HUES64 (cell line): ENCODE data around the gene NES.
A peak's percentile ranks its signal among the peaks of the same experiment; 100 is the strongest.

Experiments
- H3K27ac ChIP-seq: 2 replicates; pipeline ENCODE4 v1.7.0; 2013; ENCODE audit warnings: low read depth, low read length, inconsistent platforms
- H3K27me3 ChIP-seq: 2 replicates; pipeline ENCODE4 v1.6.1; 2013; ENCODE audit warnings: mild to moderate bottlenecking, low read length; ENCODE audit not compliant: insufficient read depth
- H3K36me3 ChIP-seq: 2 replicates; pipeline ENCODE4 v1.6.1; 2013; ENCODE audit warnings: mild to moderate bottlenecking, low read length; ENCODE audit not compliant: insufficient read depth
- H3K4me1 ChIP-seq: 2 replicates; pipeline ENCODE4 v1.6.1; 2013; ENCODE audit warnings: mild to moderate bottlenecking, low read length, moderate library complexity; ENCODE audit not compliant: insufficient read depth
- H3K4me3 ChIP-seq: 2 replicates; pipeline ENCODE4 v1.5.1; 2013; ENCODE audit warnings: mild to moderate bottlenecking, low read length, moderate library complexity
- H3K9ac ChIP-seq: 2 replicates; pipeline ENCODE4 v1.6.1; 2013; ENCODE audit warnings: mild to moderate bottlenecking, low read depth, low read length
- H3K9me3 ChIP-seq: 2 replicates; pipeline ENCODE4 v1.6.1; 2013; ENCODE audit warnings: low read depth, low read length; ENCODE audit not compliant: insufficient read depth
- whole genome bisulfite sequencing: fragments of 150-250, 120-280 bp; methylation state at CpG from one replicate; pipeline ENCODE4 v1.1.7; 2013; ENCODE audit warnings: missing lambda C conversion rate; 5-methylcytosine and 5-hydroxymethylcytosine counted together

Gene NES

GRCh38 chr1:156690675-156691036 lies 13.4 kb upstream of the NES start:
- H3K9ac ChIP-seq = no peak overlapping the region
- peaks cover 52% of the 10 kb centered on the region for H3K4me1 ChIP-seq
- WGBS = 66% methylated on average over 8 of the region's 8 CpGs
- no peaks in the 10 kb centered on the region for H3K36me3 ChIP-seq
- H3K9me3 ChIP-seq = no peaks in the 10 kb centered on the region
- H3K27ac ChIP-seq = no peak overlapping the region
- H3K4me3 ChIP-seq = peak overlapping the region; percentile 44; the same call in 1 of the 2 replicates
- no peaks in the 10 kb centered on the region; the same call in 1 of the 2 replicates for H3K27me3 ChIP-seq

- no peaks in the 10 kb centered on the region for H3K36me3 ChIP-seq
- H3K27me3 ChIP-seq = no peaks in the 10 kb centered on the region; the same call in 1 of the 2 replicates
- peak overlapping the region; percentile 44 for H3K4me3 ChIP-seq
- H3K9ac ChIP-seq = no peak overlapping the region
- 24% methylated on average over 10 of the region's 10 CpGs for WGBS
- no peaks in the 10 kb centered on the region for H3K9me3 ChIP-seq
- peaks cover 52% of the 10 kb centered on the region for H3K4me1 ChIP-seq
- no peak overlapping the region for H3K27ac ChIP-seq
Observed at GRCh38 chr1:156689953-156690674, 12.9 kb upstream of the NES start.

- Histone ChIP-seq H3K36me3 (no peaks in the 10 kb centered on the region), H3K27ac (no peak overlapping the region), H3K9me3 (no peaks in the 10 kb centered on the region), H3K4me3 (peak overlapping the region; percentile 44), H3K9ac (no peak overlapping the region), H3K27me3 (no peaks in the 10 kb centered on the region; the same call in 1 of the 2 replicates), H3K4me1 (peaks cover 46% of the 10 kb centered on the region)
- WGBS = 2% methylated on average over 23 of the region's 23 CpGs
Observed at GRCh38 chr1:156689035-156689952, 12.1 kb upstream of the NES start.

GRCh38 chr1:156684227-156684782 lies 7.1 kb upstream of the NES start:
- Histone ChIP-seq H3K27me3 (peaks cover 3% of the 10 kb centered on the region; the same call in 1 of the 2 replicates), H3K4me3 (no peak overlapping the region), H3K27ac (no peak overlapping the region), H3K4me1 (0 out of 2 replicates have a peak, but pooled peaks cover 5% of the 10 kb centered on the region), H3K9me3 (no peaks in the 10 kb centered on the region), H3K36me3 (no peaks in the 10 kb centered on the region), H3K9ac (no peak overlapping the region)
- WGBS = 91% methylated on average over 5 of the region's 5 CpGs

- H3K36me3 ChIP-seq = no peaks in the 10 kb centered on the region
- H3K27me3 ChIP-seq = peaks cover 7% of the 10 kb centered on the region; the same call in 1 of the 2 replicates
- H3K9ac ChIP-seq = no peak overlapping the region
- no peaks in the 10 kb centered on the region for H3K9me3 ChIP-seq
- no peak overlapping the region for H3K27ac ChIP-seq
- peaks cover 8% of the 10 kb centered on the region for H3K4me1 ChIP-seq
- no peak overlapping the region for H3K4me3 ChIP-seq
- WGBS = 73% methylated on average over 4 of the region's 5 CpGs
Observed at GRCh38 chr1:156682166-156682890, 5.1 kb upstream of the NES start.

- WGBS = 94% methylated on average over 7 of the region's 8 CpGs
- H3K4me3 ChIP-seq = no peak overlapping the region
- H3K27me3 ChIP-seq = peaks cover 7% of the 10 kb centered on the region
- no peaks in the 10 kb centered on the region for H3K9me3 ChIP-seq
- H3K4me1 ChIP-seq = peaks cover 8% of the 10 kb centered on the region
- no peak overlapping the region for H3K27ac ChIP-seq
- H3K36me3 ChIP-seq = no peaks in the 10 kb centered on the region
- H3K9ac ChIP-seq = no peak overlapping the region
Observed at GRCh38 chr1:156681196-156681960, 4.2 kb upstream of the NES start.

- WGBS = 74% methylated on average over 2 of the region's 2 CpGs
- Histone ChIP-seq H3K27me3 (peaks cover 7% of the 10 kb centered on the region), H3K9ac (no peak overlapping the region), H3K9me3 (no peaks in the 10 kb centered on the region), H3K4me1 (peaks cover 11% of the 10 kb centered on the region), H3K27ac (no peak overlapping the region), H3K36me3 (peaks cover under 1% of the 10 kb centered on the region), H3K4me3 (no peak overlapping the region)
Observed at GRCh38 chr1:156680056-156680455, 2.8 kb upstream of the NES start.

- H3K9me3 ChIP-seq = no peaks in the 10 kb centered on the region
- H3K27ac ChIP-seq = peak overlapping the region; percentile 63; the same call in 1 of the 2 replicates
- H3K36me3 ChIP-seq = peaks cover 17% of the 10 kb centered on the region
- peak overlapping the region; percentile 82 for H3K4me3 ChIP-seq
- peaks cover 7% of the 10 kb centered on the region for H3K27me3 ChIP-seq
- WGBS = 9% methylated on average over 21 of the region's 22 CpGs
- H3K9ac ChIP-seq = peak overlapping the region; percentile 42; the same call in 1 of the 2 replicates
- peaks cover 30% of the 10 kb centered on the region for H3K4me1 ChIP-seq
Observed at GRCh38 chr1:156677616-156678596, 699 bp upstream of the NES start.

- Histone ChIP-seq H3K27me3 (peaks cover 7% of the 10 kb centered on the region), H3K4me1 (peaks cover 30% of the 10 kb centered on the region), H3K36me3 (peaks cover 33% of the 10 kb centered on the region), H3K9ac (peak overlapping the region; percentile 94), H3K9me3 (no peaks in the 10 kb centered on the region), H3K27ac (peak overlapping the region; percentile 94), H3K4me3 (peak overlapping the region; percentile 82)
- WGBS = 2% methylated on average over 49 of the region's 49 CpGs
Observed at GRCh38 chr1:156676114-156676819, 940 bp downstream of the NES start.
